HCT116 (cell line): Measurements from ENCODE around the gene PDZRN4. TPM values are rescaled to one million over a fixed set of nuclear protein-coding genes. Genes with fewer than 3 reads are reported as not detected.

Experiments used
- ATAC-seq: fragments of 200-7000 bp; cut with Tn5 transposase; 2 replicates; pipeline ENCODE4 v1.9.1; 2020; ENCODE audit warnings: mild to moderate bottlenecking, moderate library complexity
- BruUV-seq: library from RNA; stranded (reverse); fragments of 400-500 nt; replicated peaks from 2 replicates; lab custom pipeline; 2021; lab: Mats Ljungman, UMichigan
- CTCF ChIA-PET: fragments of 300-600 bp; sonication (Branson Sonifier 250); formaldehyde crosslinking; loops from one replicate; lab custom pipeline; 2021; ENCODE audit warnings: antibody characterized with exemption; lab: Charles Lee
- POLR2A ChIA-PET: fragments of 300-600, 350-600 bp; sonication (Branson Sonifier 250); formaldehyde crosslinking; loops from one replicate; lab custom pipeline; 2021; ENCODE audit warnings: antibody characterized with exemption; lab: Charles Lee
- RAD21 ChIA-PET, 2 experiments: fragments of 300-600 bp; sonication (Branson Sonifier 250); formaldehyde crosslinking; loops; one replicate each; lab custom pipeline; 2023; ENCODE audit warnings: low total read pairs in 2 of 2; ENCODE audit not compliant: uncharacterized antibody in 2 of 2, unreplicated experiment in 2 of 2, low non-redundant PET in 1 of 2; lab: Charles Lee
- DNase-seq: peaks from one replicate; pipeline ENCODE4 v3.0.0-alpha.2; 2010; ENCODE audit warnings: low read depth, low spot score
- H2AFZ ChIP-seq: fragments of 200-600 bp; shearing (Covaris generic), sonication (generic); 2 replicates; pipeline ENCODE4 v1.6.1; 2017; ENCODE audit warnings: low read depth, mixed run types, mixed read lengths, antibody characterized with exemption, low read length; ENCODE audit not compliant: poor library complexity, severe bottlenecking
- H3K27ac ChIP-seq: 2 replicates; pipeline ENCODE4 v1.5.1; 2012; ENCODE audit warnings: low read depth, low read length
- H3K27me3 ChIP-seq: fragments of 200-600 bp; sonication (generic); 2 replicates; pipeline ENCODE4 v1.6.1; 2016; ENCODE audit warnings: mixed run types, low read length, mixed read lengths; ENCODE audit not compliant: insufficient read depth
- H3K36me3 ChIP-seq, 2 experiments: fragments of 200-500 bp in 1 of 2; fragments of 200-600 bp in 1 of 2; sonication (Bioruptor generic) in 1 of 2; sonication (generic) in 1 of 2; 2 replicates each; pipeline versions ENCODE4 v1.5.1 to v1.6.1; 2014 to 2016; ENCODE audit warnings: low read length in 2 of 2, inconsistent platforms in 1 of 2, mixed read lengths in 1 of 2, mixed run types in 1 of 2; ENCODE audit not compliant: insufficient read depth in 2 of 2, control insufficient read depth in 1 of 2
- H3K4me1 ChIP-seq, 2 experiments: fragments of 200-600 bp in 1 of 2; sonication (generic) in 1 of 2; 2 replicates each; pipeline versions ENCODE4 v1.5.1 to v1.6.1; 2012 to 2017; ENCODE audit warnings: low read length in 2 of 2, inconsistent platforms in 1 of 2, mild to moderate bottlenecking in 1 of 2, mixed read lengths in 1 of 2, mixed run types in 1 of 2, moderate library complexity in 1 of 2; ENCODE audit not compliant: insufficient read depth in 2 of 2, control insufficient read depth in 1 of 2
- H3K4me2 ChIP-seq: fragments of 200-600 bp; sonication (generic); 2 replicates; pipeline ENCODE4 v1.6.1; 2017; ENCODE audit warnings: mixed run types, low read length, mixed read lengths
- H3K4me3 ChIP-seq, 2 experiments: fragments of 200-600 bp in 1 of 2; sonication (generic) in 1 of 2; replicated peaks in 1 of 2; 2 replicates each; pipeline ENCODE4 v1.5.1; 2011 to 2016; ENCODE audit warnings: low read length in 2 of 2, control low read depth in 1 of 2, low read depth in 1 of 2, mild to moderate bottlenecking in 1 of 2, mixed read lengths in 1 of 2, mixed run types in 1 of 2
- H3K79me2 ChIP-seq: fragments of 200-600 bp; sonication (generic); 2 replicates; pipeline ENCODE4 v1.6.1; 2017; ENCODE audit warnings: mild to moderate bottlenecking, mixed run types, low read length, moderate library complexity, mixed read lengths; ENCODE audit not compliant: insufficient read depth
- H3K9ac ChIP-seq: fragments of 200-600 bp; sonication (generic); 2 replicates; pipeline ENCODE4 v1.6.1; 2016; ENCODE audit warnings: low read length, mixed read lengths
- H3K9me2 ChIP-seq: fragments of 200-600 bp; sonication (generic), shearing (Covaris generic); 2 replicates; pipeline ENCODE4 v1.6.1; 2017; ENCODE audit warnings: mixed run types, mild to moderate bottlenecking, moderate library complexity; ENCODE audit not compliant: insufficient read depth
- H3K9me3 ChIP-seq, 2 experiments: fragments of 200-500 bp in 1 of 2; fragments of 200-600 bp in 1 of 2; sonication (Bioruptor generic) in 1 of 2; sonication (generic) in 1 of 2; 2 replicates each; pipeline ENCODE4 v1.6.1; 2014 to 2017; ENCODE audit warnings: low read length in 2 of 2, mixed read lengths in 2 of 2, inconsistent platforms in 1 of 2, low read depth in 1 of 2, mild to moderate bottlenecking in 1 of 2, mixed run types in 1 of 2, moderate library complexity in 1 of 2; ENCODE audit not compliant: control insufficient read depth in 1 of 2, insufficient read depth in 1 of 2
- H4K20me1 ChIP-seq: fragments of 200-600 bp; sonication (generic), shearing (Covaris generic); 2 replicates; pipeline ENCODE4 v1.6.1; 2017; ENCODE audit warnings: mixed run types, mild to moderate bottlenecking, moderate library complexity; ENCODE audit not compliant: insufficient read depth
- EZH2phosphoT487 ChIP-seq: fragments of 200-600 bp; IDR thresholded peaks from 2 replicates; pipeline ENCODE4 v1.6.1; 2018; ENCODE audit warnings: antibody characterized with exemption, borderline replicate concordance
- JUND ChIP-seq: IDR thresholded peaks from 2 replicates; pipeline ENCODE4 v1.6.1; 2012
- POLR2A ChIP-seq: IDR thresholded peaks from 2 replicates; pipeline ENCODE4 v1.7.0; 2011; ENCODE audit warnings: borderline replicate concordance; ENCODE audit not compliant: insufficient read depth, insufficient read length; ENCODE audit errors: extremely low read depth
- SIN3A ChIP-seq: IDR thresholded peaks from 2 replicates; pipeline ENCODE4 v1.6.1; 2012; ENCODE audit warnings: low read depth
- SRF ChIP-seq: IDR thresholded peaks from 2 replicates; pipeline ENCODE4 v1.6.1; 2012; ENCODE audit warnings: low read depth
- ZFX ChIP-seq: fragments of 450-650 bp; IDR thresholded peaks from 2 replicates; pipeline ENCODE4 v1.6.1; 2017
- intact Hi-C: fragments of 100-400 bp; cut with micrococcal nuclease; formaldehyde crosslinking; loops from 2 replicates; pipeline ENCODE4 v1.10.0; 2022
- total RNA-seq: library from RNA; stranded (reverse); gene quantifications from one replicate; pipeline ENCODE4 v1.2.1, GENCODE V29; 2021; ENCODE audit not compliant: unreplicated experiment
- TF ChIP-seq, protein P1 (sequence below): IDR thresholded peaks from 2 replicates; pipeline ENCODE4 v1.6.1; 2011; ENCODE audit warnings: mild to moderate bottlenecking, low read length, moderate library complexity; ENCODE audit not compliant: insufficient replicate concordance; ENCODE audit errors: extremely low read depth
- TF ChIP-seq, protein P2 (sequence below): IDR thresholded peaks from 2 replicates; pipeline ENCODE4 v1.6.1; 2012
- TF ChIP-seq, protein P3 (sequence below): IDR thresholded peaks from 2 replicates; pipeline ENCODE4 v1.6.1; 2012; ENCODE audit warnings: low read depth
- TF ChIP-seq, protein P4 (sequence below), 3 experiments: fragments of 200-600 bp in 1 of 3; sonication (generic) in 1 of 3; IDR thresholded peaks in 2 of 3; conservative IDR thresholded peaks in 1 of 3; 2 replicates each; pipeline ENCODE4 v1.5.1; 2012 to 2017; ENCODE audit warnings: low read depth in 2 of 3, low read length in 2 of 3, antibody characterized with exemption in 1 of 3, borderline replicate concordance in 1 of 3, control low read depth in 1 of 3, mild to moderate bottlenecking in 1 of 3, mixed read lengths in 1 of 3, mixed run types in 1 of 3, moderate library complexity in 1 of 3; ENCODE audit not compliant: insufficient read depth in 1 of 3
- TF ChIP-seq, protein P5 (sequence below): IDR thresholded peaks from 2 replicates; pipeline ENCODE4 v1.6.1; 2012

Gene PDZRN4
- total RNA-seq, 1 experiment from 2014 or later: not detected

DNA sequence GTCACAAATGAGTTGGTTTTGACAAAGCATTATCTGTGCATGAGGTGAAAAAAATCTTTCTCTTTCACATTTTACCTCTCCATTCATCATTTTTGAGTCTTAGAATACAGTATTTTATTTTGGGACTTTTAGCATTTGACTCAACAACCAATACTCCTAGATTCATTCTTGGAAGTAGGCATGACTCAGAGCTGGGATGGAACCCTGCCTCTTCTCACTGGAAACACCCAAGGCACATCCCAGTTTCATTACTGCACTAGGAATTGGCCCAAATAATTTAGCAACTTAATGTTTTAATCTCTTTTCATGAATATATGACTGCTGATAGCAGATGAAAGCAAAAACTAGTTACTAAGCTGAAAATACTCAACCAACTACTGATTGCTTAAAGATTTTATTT is 3.3 kb upstream of the PDZRN4 start (continued):
- no peak for TF ChIP-seq SIN3A
- TF ChIP-seq EZH2phosphoT487: no peak

DNA sequence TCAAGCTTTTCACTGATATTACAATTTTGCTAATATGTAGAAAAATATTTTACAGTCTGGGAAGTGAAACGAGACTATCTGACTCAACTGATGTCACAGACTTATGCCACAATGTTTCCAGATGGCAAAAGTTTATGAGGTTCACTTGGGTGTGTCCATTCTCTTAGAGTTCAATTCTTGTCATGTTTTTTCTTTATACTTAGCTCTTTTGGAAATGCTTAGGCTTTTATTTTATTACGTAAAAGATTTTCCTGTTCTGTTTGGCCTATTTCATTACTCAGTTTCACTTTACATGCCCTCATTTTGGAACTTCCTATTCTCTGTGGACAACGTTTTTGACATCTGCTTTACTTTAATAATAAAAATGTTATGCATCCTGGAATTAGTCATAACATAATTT is 2.1 kb upstream of the PDZRN4 start:
- Histone ChIP-seq H3K9me2 (peaks cover 4% of the 10 kb centered on the region; the same call in 1 of the 2 replicates), H3K9ac (no peak overlapping the region), H3K79me2 (no peaks in the 10 kb centered on the region), H4K20me1 (no peaks in the 10 kb centered on the region), H2AFZ (no peak overlapping the region), H3K4me3 (no peak overlapping the region), H3K36me3 (no peaks in the 10 kb centered on the region), H3K27me3 (no peaks in the 10 kb centered on the region), H3K4me1 (no peaks in the 10 kb centered on the region), H3K4me2 (no peak overlapping the region), H3K27ac (no peak overlapping the region), H3K9me3 (no peaks in the 10 kb centered on the region)
- ATAC-seq (no peak), DNase-seq (no peak)
- ChIA-PET CTCF (no interaction called here), RAD21 (no interaction called here), POLR2A (no interaction called here)
- intact Hi-C loops: no loop called here
- TF ChIP-seq, protein P1, sequence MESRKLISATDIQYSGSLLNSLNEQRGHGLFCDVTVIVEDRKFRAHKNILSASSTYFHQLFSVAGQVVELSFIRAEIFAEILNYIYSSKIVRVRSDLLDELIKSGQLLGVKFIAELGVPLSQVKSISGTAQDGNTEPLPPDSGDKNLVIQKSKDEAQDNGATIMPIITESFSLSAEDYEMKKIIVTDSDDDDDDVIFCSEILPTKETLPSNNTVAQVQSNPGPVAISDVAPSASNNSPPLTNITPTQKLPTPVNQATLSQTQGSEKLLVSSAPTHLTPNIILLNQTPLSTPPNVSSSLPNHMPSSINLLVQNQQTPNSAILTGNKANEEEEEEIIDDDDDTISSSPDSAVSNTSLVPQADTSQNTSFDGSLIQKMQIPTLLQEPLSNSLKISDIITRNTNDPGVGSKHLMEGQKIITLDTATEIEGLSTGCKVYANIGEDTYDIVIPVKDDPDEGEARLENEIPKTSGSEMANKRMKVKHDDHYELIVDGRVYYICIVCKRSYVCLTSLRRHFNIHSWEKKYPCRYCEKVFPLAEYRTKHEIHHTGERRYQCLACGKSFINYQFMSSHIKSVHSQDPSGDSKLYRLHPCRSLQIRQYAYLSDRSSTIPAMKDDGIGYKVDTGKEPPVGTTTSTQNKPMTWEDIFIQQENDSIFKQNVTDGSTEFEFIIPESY: no peak
- no TSS peak for BruUV-seq

DNA sequence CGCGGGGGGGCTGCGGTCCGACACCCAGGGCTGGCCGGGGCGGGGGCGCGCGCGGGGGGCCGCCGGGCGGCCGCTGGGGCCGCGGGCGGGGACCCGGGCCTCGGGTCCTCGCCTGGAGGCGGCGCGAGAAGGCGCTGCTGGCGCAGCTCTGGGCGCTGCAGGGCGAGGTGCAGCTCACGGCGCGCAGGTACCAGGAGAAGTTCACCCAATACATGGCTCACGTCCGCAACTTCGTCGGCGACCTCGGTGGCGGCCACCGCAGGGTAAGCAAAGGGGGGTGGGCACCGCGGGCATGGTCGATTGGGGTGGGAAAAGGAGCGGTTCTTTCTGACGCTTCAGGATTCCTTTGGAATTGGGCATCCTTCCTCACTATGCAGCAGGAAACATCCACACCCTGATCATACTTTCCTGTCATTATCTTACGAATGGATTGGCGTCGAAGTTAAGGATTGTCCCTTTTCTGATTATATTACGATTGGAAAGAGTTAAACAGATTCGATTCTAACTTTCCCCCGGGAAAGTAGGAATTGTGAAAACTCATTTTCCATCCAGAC is 798 bp downstream of the PDZRN4 start:
- H3K4me2 ChIP-seq: no peak overlapping the region
- CTCF ChIA-PET: no interaction called here
- H3K4me1 ChIP-seq: no peaks in the 10 kb centered on the region
- POLR2A ChIA-PET: no interaction called here
- no peaks in the 10 kb centered on the region for H3K79me2 ChIP-seq
- H4K20me1 ChIP-seq: no peaks in the 10 kb centered on the region
- H3K9ac ChIP-seq: no peak overlapping the region
- H3K4me3 ChIP-seq: no peak overlapping the region
- no peak for ATAC-seq
- no peak for DNase-seq
- intact Hi-C loops: no loop called here
- no peak overlapping the region for H3K27ac ChIP-seq
- no peaks in the 10 kb centered on the region for H3K27me3 ChIP-seq
- H3K36me3 ChIP-seq: no peaks in the 10 kb centered on the region
- BruUV-seq: no TSS peak
- RAD21 ChIA-PET: no interaction called here
- peaks cover 4% of the 10 kb centered on the region; the same call in 1 of the 2 replicates for H3K9me2 ChIP-seq
- no peaks in the 10 kb centered on the region for H3K9me3 ChIP-seq
- H2AFZ ChIP-seq: no peak overlapping the region
- TF ChIP-seq JUND (no peak), ZFX (no peak), POLR2A (no peak), SRF (no peak)
- TF ChIP-seq, protein P2, sequence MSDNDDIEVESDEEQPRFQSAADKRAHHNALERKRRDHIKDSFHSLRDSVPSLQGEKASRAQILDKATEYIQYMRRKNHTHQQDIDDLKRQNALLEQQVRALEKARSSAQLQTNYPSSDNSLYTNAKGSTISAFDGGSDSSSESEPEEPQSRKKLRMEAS: no peak
- TF ChIP-seq, protein P3, sequence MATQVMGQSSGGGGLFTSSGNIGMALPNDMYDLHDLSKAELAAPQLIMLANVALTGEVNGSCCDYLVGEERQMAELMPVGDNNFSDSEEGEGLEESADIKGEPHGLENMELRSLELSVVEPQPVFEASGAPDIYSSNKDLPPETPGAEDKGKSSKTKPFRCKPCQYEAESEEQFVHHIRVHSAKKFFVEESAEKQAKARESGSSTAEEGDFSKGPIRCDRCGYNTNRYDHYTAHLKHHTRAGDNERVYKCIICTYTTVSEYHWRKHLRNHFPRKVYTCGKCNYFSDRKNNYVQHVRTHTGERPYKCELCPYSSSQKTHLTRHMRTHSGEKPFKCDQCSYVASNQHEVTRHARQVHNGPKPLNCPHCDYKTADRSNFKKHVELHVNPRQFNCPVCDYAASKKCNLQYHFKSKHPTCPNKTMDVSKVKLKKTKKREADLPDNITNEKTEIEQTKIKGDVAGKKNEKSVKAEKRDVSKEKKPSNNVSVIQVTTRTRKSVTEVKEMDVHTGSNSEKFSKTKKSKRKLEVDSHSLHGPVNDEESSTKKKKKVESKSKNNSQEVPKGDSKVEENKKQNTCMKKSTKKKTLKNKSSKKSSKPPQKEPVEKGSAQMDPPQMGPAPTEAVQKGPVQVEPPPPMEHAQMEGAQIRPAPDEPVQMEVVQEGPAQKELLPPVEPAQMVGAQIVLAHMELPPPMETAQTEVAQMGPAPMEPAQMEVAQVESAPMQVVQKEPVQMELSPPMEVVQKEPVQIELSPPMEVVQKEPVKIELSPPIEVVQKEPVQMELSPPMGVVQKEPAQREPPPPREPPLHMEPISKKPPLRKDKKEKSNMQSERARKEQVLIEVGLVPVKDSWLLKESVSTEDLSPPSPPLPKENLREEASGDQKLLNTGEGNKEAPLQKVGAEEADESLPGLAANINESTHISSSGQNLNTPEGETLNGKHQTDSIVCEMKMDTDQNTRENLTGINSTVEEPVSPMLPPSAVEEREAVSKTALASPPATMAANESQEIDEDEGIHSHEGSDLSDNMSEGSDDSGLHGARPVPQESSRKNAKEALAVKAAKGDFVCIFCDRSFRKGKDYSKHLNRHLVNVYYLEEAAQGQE: no peak
- TF ChIP-seq, protein P4, sequence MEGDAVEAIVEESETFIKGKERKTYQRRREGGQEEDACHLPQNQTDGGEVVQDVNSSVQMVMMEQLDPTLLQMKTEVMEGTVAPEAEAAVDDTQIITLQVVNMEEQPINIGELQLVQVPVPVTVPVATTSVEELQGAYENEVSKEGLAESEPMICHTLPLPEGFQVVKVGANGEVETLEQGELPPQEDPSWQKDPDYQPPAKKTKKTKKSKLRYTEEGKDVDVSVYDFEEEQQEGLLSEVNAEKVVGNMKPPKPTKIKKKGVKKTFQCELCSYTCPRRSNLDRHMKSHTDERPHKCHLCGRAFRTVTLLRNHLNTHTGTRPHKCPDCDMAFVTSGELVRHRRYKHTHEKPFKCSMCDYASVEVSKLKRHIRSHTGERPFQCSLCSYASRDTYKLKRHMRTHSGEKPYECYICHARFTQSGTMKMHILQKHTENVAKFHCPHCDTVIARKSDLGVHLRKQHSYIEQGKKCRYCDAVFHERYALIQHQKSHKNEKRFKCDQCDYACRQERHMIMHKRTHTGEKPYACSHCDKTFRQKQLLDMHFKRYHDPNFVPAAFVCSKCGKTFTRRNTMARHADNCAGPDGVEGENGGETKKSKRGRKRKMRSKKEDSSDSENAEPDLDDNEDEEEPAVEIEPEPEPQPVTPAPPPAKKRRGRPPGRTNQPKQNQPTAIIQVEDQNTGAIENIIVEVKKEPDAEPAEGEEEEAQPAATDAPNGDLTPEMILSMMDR (IDR thresholded peaks at IDR 0.05 in 2 of 3, conservative IDR thresholded peaks at IDR 0.05 in 1 of 3; ENCODE audit: borderline replicate concordance in 1 of 3, insufficient read depth in 1 of 3, low read depth in 2 of 3, low read length in 2 of 3): no peak
- TF ChIP-seq, protein P5, sequence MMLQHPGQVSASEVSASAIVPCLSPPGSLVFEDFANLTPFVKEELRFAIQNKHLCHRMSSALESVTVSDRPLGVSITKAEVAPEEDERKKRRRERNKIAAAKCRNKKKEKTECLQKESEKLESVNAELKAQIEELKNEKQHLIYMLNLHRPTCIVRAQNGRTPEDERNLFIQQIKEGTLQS: no peak
